Measurements from ENCODE around the gene PSMG4. TPM values are rescaled to one million over a fixed set of nuclear protein-coding genes. Genes with fewer than 3 reads are reported as not detected.

Gene PSMG4
- total RNA-seq, 1 experiment from 2014 or later = 40.0 TPM

GRCh38 chr6:3283241-3283640 lies 24.5 kb downstream of the PSMG4 start:
- ChIA-PET CTCF (no interaction called here), POLR2A (interaction anchor here (0.7 to 2.3 kb wide), 7 partner anchors 101 to 223 kb away, joined by 3 to 11 read pairs (median 7); no protein-coding TSS in a partner anchor)
- no peak for TF ChIP-seq CTCF (IDR thresholded peaks at IDR 0.05; ENCODE audit: unreplicated experiment)
- Mint-ChIP-seq H3K9me3 (ENCODE audit: unreplicated experiment) (no peaks in the 10 kb centered on the region), H3K27me3 (ENCODE audit: insufficient read depth, unreplicated experiment) (no peaks in the 10 kb centered on the region), H3K4me1 (ENCODE audit: insufficient read depth, unreplicated experiment) (peaks cover 11% of the 10 kb centered on the region), H3K36me3 (ENCODE audit: insufficient read depth, unreplicated experiment) (peaks cover 17% of the 10 kb centered on the region), H3K4me3 (ENCODE audit: unreplicated experiment) (no peak overlapping the region), H3K27ac (ENCODE audit: low read depth, unreplicated experiment) (no peak overlapping the region)
- no TSS peak for BruUV-seq (replicated peaks)
- intact Hi-C loops (cut with micrococcal nuclease) = loop anchor here (5.0 kb wide), 1 partner anchor 109 kb away; no protein-coding TSS in a partner anchor
- DNase-seq (ENCODE audit: unreplicated experiment) = no peak

- CTCF ChIA-PET = no interaction called here
- Mint-ChIP-seq H3K4me1 (ENCODE audit: insufficient read depth, unreplicated experiment) (peaks cover 11% of the 10 kb centered on the region), H3K36me3 (ENCODE audit: insufficient read depth, unreplicated experiment) (peaks cover 17% of the 10 kb centered on the region), H3K27me3 (ENCODE audit: insufficient read depth, unreplicated experiment) (no peaks in the 10 kb centered on the region), H3K4me3 (ENCODE audit: unreplicated experiment) (no peak overlapping the region), H3K27ac (ENCODE audit: low read depth, unreplicated experiment) (no peak overlapping the region), H3K9me3 (ENCODE audit: unreplicated experiment) (no peaks in the 10 kb centered on the region)
- POLR2A ChIA-PET = interaction anchor here (0.7 to 2.2 kb wide), 3 partner anchors 107 to 189 kb away, joined by 3 to 11 read pairs (median 8); no protein-coding TSS in a partner anchor
- intact Hi-C loops (cut with micrococcal nuclease) = loop anchor here (5.0 kb wide), 1 partner anchor 108 kb away; no protein-coding TSS in a partner anchor
- no peak for DNase-seq (ENCODE audit: unreplicated experiment)
- no peak for TF ChIP-seq CTCF (IDR thresholded peaks at IDR 0.05; ENCODE audit: unreplicated experiment)
- no TSS peak for BruUV-seq (replicated peaks)
Observed at GRCh38 chr6:3283641-3284435, 25.1 kb downstream of the PSMG4 start.

GRCh38 chr6:3284436-3284876 lies 25.7 kb downstream of the PSMG4 start:
- no peak for TF ChIP-seq CTCF (IDR thresholded peaks at IDR 0.05; ENCODE audit: unreplicated experiment)
- no peak for DNase-seq (ENCODE audit: unreplicated experiment)
- no peaks in the 10 kb centered on the region for H3K9me3 Mint-ChIP-seq (ENCODE audit: unreplicated experiment)
- no peaks in the 10 kb centered on the region for H3K27me3 Mint-ChIP-seq (ENCODE audit: insufficient read depth, unreplicated experiment)
- H3K4me1 Mint-ChIP-seq (ENCODE audit: insufficient read depth, unreplicated experiment) = peaks cover 11% of the 10 kb centered on the region
- H3K4me3 Mint-ChIP-seq (ENCODE audit: unreplicated experiment) = no peak overlapping the region
- CTCF ChIA-PET = no interaction called here
- no peak overlapping the region for H3K27ac Mint-ChIP-seq (ENCODE audit: low read depth, unreplicated experiment)
- H3K36me3 Mint-ChIP-seq (ENCODE audit: insufficient read depth, unreplicated experiment) = peaks cover 16% of the 10 kb centered on the region
- intact Hi-C loops (cut with micrococcal nuclease) = loop anchor here (5.0 kb wide), 1 partner anchor 108 kb away; no protein-coding TSS in a partner anchor
- no TSS peak for BruUV-seq (replicated peaks)
- POLR2A ChIA-PET = no interaction called here

- ChIA-PET POLR2A (no interaction called here), CTCF (interaction anchor here (0.9 to 1.1 kb wide), 2 partner anchors 9 to 187 kb away, joined by 4 read pairs; no protein-coding TSS in a partner anchor)
- Mint-ChIP-seq H3K36me3 (ENCODE audit: insufficient read depth, unreplicated experiment) (peaks cover 16% of the 10 kb centered on the region), H3K4me3 (ENCODE audit: unreplicated experiment) (no peak overlapping the region), H3K4me1 (ENCODE audit: insufficient read depth, unreplicated experiment) (peaks cover 11% of the 10 kb centered on the region), H3K27me3 (ENCODE audit: insufficient read depth, unreplicated experiment) (no peaks in the 10 kb centered on the region), H3K27ac (ENCODE audit: low read depth, unreplicated experiment) (no peak overlapping the region), H3K9me3 (ENCODE audit: unreplicated experiment) (no peaks in the 10 kb centered on the region)
- DNase-seq (ENCODE audit: unreplicated experiment) = no peak
- no TSS peak for BruUV-seq (replicated peaks)
- no peak for TF ChIP-seq CTCF (IDR thresholded peaks at IDR 0.05; ENCODE audit: unreplicated experiment)
- intact Hi-C loops (cut with micrococcal nuclease) = no loop called here
Observed at GRCh38 chr6:3285049-3285639, 26.4 kb downstream of the PSMG4 start.
